Suppressor macrophage (primary cell): ENCODE data around the gene NTN1.

ENCODE experiments used
- DNase-seq, 4 experiments: peaks; one replicate each; pipeline ENCODE4 v3.0.0-alpha.2; 2020 to 2022

Gene NTN1

GRCh38 chr17:9006175-9006767 lies 15.0 kb upstream of the NTN1 start:
- DNase-seq = no peak

- no peak for DNase-seq
Observed at GRCh38 chr17:9007052-9007714, 14.1 kb upstream of the NTN1 start.

GRCh38 chr17:9009096-9009495 lies 12.2 kb upstream of the NTN1 start:
- DNase-seq = no peak

- DNase-seq = peak in 1 of 4 experiments; percentile 24
Observed at GRCh38 chr17:9009737-9010136, 11.6 kb upstream of the NTN1 start.

GRCh38 chr17:9011001-9011400 lies 10.3 kb upstream of the NTN1 start:
- no peak for DNase-seq

GRCh38 chr17:9016941-9017552 lies 4.3 kb upstream of the NTN1 start:
- DNase-seq = peak; percentile 33 to 54 (median 52)

- DNase-seq = peak in 2 of 4 experiments; percentile 26 to 39
Observed at GRCh38 chr17:9018726-9019125, 2.6 kb upstream of the NTN1 start.

GRCh38 chr17:9020096-9020823 lies 1.1 kb upstream of the NTN1 start:
- peak in 1 of 4 experiments; percentile 14 for DNase-seq

GRCh38 chr17:9020824-9021157 lies 519 bp upstream of the NTN1 start:
- no peak for DNase-seq

- peak in 2 of 4 experiments; percentile 44 to 58 for DNase-seq
Observed at GRCh38 chr17:9021992-9022572, 772 bp downstream of the NTN1 start.

GRCh38 chr17:9022573-9023391 lies 1.5 kb downstream of the NTN1 start:
- peak in 3 of 4 experiments; percentile 35 to 47 (median 39) for DNase-seq

GRCh38 chr17:9023392-9024218 lies 2.3 kb downstream of the NTN1 start:
- no peak for DNase-seq

- DNase-seq = no peak
Observed at GRCh38 chr17:9024497-9024896, 3.2 kb downstream of the NTN1 start.

- no peak for DNase-seq
Observed at GRCh38 chr17:9026741-9027140, 5.4 kb downstream of the NTN1 start.

GRCh38 chr17:9028202-9028987 lies 7.1 kb downstream of the NTN1 start:
- no peak for DNase-seq

- DNase-seq = no peak
Observed at GRCh38 chr17:9028988-9029570, 7.8 kb downstream of the NTN1 start.

- DNase-seq = no peak
Observed at GRCh38 chr17:9032151-9032550, 10.8 kb downstream of the NTN1 start.

GRCh38 chr17:9032583-9032982 lies 11.3 kb downstream of the NTN1 start:
- no peak for DNase-seq

- DNase-seq = no peak
Observed at GRCh38 chr17:9035249-9035648, 13.9 kb downstream of the NTN1 start.

- DNase-seq = no peak
Observed at GRCh38 chr17:9036336-9036735, 15.0 kb downstream of the NTN1 start.
